NCI-H128 (cell line): ENCODE data around the gene ITGA4.
A peak's percentile ranks its signal among the peaks of the same experiment; 100 is the strongest.

Experiments used
- DNase-seq: peaks from one replicate; lab custom pipeline; 2025; ENCODE audit not compliant: unreplicated experiment; lab: John Stamatoyannopoulos, UW

Gene ITGA4

GRCh38 chr2:181570833-181571661, 113.9 kb downstream of the ITGA4 start:
- DNase-seq: no peak

DNA sequence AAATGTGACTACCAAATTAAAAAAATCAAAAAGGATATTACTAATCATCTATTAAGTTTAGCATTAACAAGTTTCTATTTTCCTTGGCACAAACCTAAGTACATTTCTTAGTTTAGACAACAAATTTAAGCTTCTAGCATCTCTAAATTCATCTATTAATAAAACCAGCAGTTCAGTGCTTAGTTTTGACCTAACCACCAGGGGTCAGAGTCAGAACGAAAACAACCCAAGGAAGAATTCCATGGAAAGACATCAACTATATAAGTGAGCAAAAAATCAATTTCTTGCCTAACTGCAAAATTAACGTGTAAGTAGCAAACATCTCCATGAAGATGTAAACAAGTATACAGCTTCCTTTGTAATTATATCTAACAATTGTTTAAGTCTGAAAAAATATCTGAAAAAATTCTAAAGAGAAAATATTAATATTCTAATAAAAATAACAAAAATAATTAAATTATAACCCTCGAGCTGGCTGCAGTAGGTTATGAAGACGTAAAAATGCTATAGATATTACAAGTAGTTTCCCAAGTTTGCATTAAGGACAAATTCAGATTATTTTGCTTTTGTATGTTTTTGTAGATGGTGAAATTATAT, 116.1 kb downstream of the ITGA4 start:
- DNase-seq: no peak

- peak; percentile 38 for DNase-seq
Observed at GRCh38 chr2:181574321-181574720, 117.1 kb downstream of the ITGA4 start.

DNA sequence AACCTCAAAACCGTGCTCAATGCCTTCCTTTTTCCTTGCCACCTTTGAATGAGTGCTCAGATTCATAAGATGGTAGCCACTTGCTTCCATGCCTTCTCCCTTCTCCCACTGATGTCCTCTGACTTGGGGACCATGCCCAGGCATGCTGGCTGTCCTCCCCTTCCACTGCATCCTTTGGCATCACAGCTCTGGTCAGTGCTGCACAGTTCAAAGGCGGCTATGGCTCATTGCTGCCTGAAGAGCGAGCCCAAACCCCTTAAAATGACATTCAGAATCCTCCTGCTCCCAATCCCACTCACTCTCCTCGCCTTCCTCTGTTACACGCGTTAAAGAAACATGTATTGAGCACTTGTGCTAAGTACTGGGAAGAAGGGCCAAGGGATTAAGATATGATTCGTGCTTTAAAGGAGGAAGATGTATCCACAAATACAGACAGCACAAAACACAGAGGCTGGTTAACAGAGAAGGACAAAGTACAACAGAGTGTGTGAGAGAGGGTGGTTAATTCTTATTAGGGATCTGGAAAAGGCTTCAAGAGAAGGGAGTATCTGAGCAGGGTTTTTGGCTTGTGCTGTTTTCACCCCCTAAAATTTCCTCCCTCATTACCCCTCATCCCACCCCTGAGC, 118.0 kb downstream of the ITGA4 start:
- no peak for DNase-seq

GRCh38 chr2:181575650-181576025, 118.5 kb downstream of the ITGA4 start:
- DNase-seq: no peak

- no peak for DNase-seq
Observed at GRCh38 chr2:181576431-181576830, 119.2 kb downstream of the ITGA4 start.

DNA sequence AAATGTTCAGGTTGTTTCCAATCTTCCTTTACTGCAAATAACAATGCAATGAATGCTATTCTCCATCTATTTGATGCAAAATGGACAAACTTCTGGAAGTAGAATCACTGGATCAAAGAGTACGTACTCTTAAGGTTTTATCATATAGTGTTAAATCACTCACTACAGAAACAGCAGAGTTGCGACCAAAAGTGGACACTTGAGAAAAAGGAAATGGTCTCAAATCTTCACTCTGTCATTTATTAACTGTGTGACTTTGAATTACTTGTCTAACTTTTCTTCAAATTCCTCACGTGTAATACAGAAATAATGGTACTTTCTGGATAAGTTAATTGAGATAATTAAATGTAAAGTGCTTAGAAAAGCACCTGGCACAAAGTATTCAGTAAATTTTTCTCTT, 121.6 kb downstream of the ITGA4 start:
- no peak for DNase-seq

- no peak for DNase-seq
Observed at GRCh38 chr2:181581534-181581933, 124.3 kb downstream of the ITGA4 start.

DNA sequence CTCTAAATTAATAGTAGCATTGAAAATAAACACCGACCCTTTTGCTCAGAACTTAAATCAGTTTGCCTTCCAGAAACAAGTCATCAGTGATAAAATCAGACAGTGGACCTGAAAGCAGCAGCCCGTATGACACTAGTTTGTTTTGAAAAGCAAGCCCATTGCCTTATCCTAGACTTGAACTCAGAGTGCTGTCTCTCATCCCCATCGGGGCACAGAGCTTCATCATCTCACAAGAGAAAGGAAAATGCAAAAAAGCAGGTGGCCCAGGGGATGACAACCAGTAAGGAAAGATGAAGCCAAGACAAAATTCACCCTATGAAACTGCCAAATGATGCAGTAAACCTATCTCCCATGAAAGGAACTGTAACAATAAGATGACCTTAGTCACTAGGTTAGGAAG, 128.5 kb downstream of the ITGA4 start:
- DNase-seq: no peak
